ENCODE results near the gene RSRC1.
"Not testable (repeated sequence)": the region's sequence is repeated elsewhere in the genome, so short reads cannot be mapped to it uniquely, and the experiment has no call there.

Gene RSRC1

GRCh38 chr3:158333736-158334135, 223.8 kb downstream of the RSRC1 start:
- no peak for DNase-seq

GRCh38 chr3:158337110-158337509, 227.2 kb downstream of the RSRC1 start:
- no peak for DNase-seq

GRCh38 chr3:158339638-158340037, 229.7 kb downstream of the RSRC1 start:
- DNase-seq = no peak

GRCh38 chr3:158340951-158341350, 231.1 kb downstream of the RSRC1 start:
- not testable (repeated sequence) for DNase-seq

- DNase-seq = no peak
Observed at GRCh38 chr3:158347966-158348365, 238.1 kb downstream of the RSRC1 start.

GRCh38 chr3:158350971-158351370, 241.1 kb downstream of the RSRC1 start:
- DNase-seq = no peak

- no peak for DNase-seq
Observed at GRCh38 chr3:158352551-158352950, 242.7 kb downstream of the RSRC1 start.

- no peak for DNase-seq
Observed at GRCh38 chr3:158354713-158355112, 244.8 kb downstream of the RSRC1 start.

GRCh38 chr3:158355623-158356588, 246.0 kb downstream of the RSRC1 start:
- no peak for DNase-seq

- no peak for DNase-seq
Observed at GRCh38 chr3:158359339-158359738, 249.4 kb downstream of the RSRC1 start.

- DNase-seq = no peak
Observed at GRCh38 chr3:158360756-158361448, 251.0 kb downstream of the RSRC1 start.

- DNase-seq = no peak
Observed at GRCh38 chr3:158368271-158368670, 258.4 kb downstream of the RSRC1 start.

GRCh38 chr3:158369279-158369678, 259.4 kb downstream of the RSRC1 start:
- DNase-seq = no peak

GRCh38 chr3:158379517-158379916, 269.6 kb downstream of the RSRC1 start:
- DNase-seq = no peak

- no peak for DNase-seq
Observed at GRCh38 chr3:158381262-158381868, 271.5 kb downstream of the RSRC1 start.

- DNase-seq = no peak
Observed at GRCh38 chr3:158382479-158382878, 272.6 kb downstream of the RSRC1 start.

- no peak for DNase-seq
Observed at GRCh38 chr3:158384019-158384418, 274.1 kb downstream of the RSRC1 start.

- no peak for DNase-seq
Observed at GRCh38 chr3:158395421-158395820, 285.5 kb downstream of the RSRC1 start.

- DNase-seq = no peak
Observed at GRCh38 chr3:158402590-158402989, 292.7 kb downstream of the RSRC1 start.

GRCh38 chr3:158403013-158403412, 293.1 kb downstream of the RSRC1 start:
- DNase-seq = no peak

- DNase-seq = no peak
Observed at GRCh38 chr3:158404131-158404718, 294.3 kb downstream of the RSRC1 start.

GRCh38 chr3:158405507-158405906, 295.6 kb downstream of the RSRC1 start:
- no peak for DNase-seq
